ENCODE results near the gene COL18A1. TPM values are rescaled to one million over a fixed set of nuclear protein-coding genes. Genes with fewer than 3 reads are reported as not detected.
A peak's percentile ranks its signal among the peaks of the same experiment; 100 is the strongest.

COL18A1 gene
- total RNA-seq, 4 donors from 2014 or later, result 124 to 224 (median 173) TPM

DNA sequence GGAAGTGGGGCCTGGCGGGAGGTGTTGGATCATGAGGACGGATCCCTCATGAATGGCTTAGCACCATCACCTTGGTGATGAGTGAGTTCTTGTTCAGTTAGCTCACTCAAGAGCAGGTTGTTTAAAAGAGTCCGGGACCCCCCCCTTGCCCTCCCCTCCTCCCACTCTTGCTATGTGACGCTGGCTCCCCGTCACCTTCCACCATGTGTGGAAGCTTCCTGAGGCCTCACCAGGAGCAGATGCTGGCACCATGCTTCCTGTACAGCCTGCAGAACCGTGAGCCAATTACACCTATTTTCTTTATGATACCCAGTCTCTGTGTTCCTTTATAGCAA lies 140.2 kb downstream of the COL18A1 start:
- WGBS, 2 donors, result 85 to 97% methylated on average over 5 to 6 of the region's 6 CpGs
- peaks cover 0 to 17% (median 10%) of the 10 kb centered on the region in 4 donors for H3K4me1 ChIP-seq
- DNase-seq (ENCODE audit: low spot score in 2 of 2), result no peak
- TF ChIP-seq, protein P1, sequence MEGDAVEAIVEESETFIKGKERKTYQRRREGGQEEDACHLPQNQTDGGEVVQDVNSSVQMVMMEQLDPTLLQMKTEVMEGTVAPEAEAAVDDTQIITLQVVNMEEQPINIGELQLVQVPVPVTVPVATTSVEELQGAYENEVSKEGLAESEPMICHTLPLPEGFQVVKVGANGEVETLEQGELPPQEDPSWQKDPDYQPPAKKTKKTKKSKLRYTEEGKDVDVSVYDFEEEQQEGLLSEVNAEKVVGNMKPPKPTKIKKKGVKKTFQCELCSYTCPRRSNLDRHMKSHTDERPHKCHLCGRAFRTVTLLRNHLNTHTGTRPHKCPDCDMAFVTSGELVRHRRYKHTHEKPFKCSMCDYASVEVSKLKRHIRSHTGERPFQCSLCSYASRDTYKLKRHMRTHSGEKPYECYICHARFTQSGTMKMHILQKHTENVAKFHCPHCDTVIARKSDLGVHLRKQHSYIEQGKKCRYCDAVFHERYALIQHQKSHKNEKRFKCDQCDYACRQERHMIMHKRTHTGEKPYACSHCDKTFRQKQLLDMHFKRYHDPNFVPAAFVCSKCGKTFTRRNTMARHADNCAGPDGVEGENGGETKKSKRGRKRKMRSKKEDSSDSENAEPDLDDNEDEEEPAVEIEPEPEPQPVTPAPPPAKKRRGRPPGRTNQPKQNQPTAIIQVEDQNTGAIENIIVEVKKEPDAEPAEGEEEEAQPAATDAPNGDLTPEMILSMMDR (IDR thresholded peaks at IDR 0.05), result no peak
- TF ChIP-seq POLR2A (IDR thresholded peaks at IDR 0.05) (no peak), EP300 (IDR thresholded peaks at IDR 0.05) (no peak)
- H3K27me3 ChIP-seq, result no peaks in the 10 kb centered on the region
- no peak overlapping the region for H3K27ac ChIP-seq
- H3K36me3 ChIP-seq, result no peaks in the 10 kb centered on the region
- H3K4me3 ChIP-seq, result no peak overlapping the region
- no peaks in the 10 kb centered on the region for H3K9me3 ChIP-seq

DNA sequence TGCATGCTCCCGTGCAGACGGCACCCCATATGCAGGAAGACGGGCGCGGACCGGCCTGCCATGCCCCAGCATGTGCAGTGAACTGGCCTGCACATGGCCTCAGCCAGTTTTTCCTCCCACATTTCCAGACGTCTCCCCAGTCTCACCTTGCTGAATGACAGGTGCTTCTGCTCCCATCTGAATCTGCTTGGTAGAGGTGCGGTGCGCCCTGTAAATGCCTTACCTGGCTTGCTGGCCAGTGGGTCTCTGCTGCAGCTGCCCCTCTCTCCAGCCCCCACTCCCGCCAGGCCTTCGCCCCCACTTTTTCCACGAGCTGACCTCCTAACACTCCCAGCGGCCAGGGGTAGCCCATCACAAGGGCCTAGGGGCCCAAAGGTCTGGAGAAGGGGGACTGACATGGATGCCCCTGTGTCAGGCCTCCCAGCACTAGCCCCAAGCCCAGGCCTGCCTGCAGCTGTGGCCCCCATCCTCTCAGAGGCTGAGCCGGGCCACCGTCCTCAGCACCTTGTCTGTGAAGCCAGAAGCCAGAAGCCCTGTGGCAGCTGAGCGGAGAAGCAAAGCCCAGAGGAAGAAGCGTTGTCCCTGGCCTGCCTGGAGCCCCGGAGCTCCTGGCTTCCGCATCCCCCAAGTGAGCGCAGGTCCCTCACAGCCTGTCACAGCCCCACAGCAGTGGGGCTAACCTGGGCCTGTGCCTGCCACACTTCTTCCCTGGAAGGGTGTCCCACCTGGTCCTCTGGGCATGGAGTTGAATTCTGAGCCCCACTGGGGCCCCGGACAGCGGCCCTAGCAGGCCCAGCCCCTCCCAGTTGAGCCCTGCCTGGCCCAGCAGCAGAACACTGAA lies 140.9 kb downstream of the COL18A1 start:
- H3K36me3 ChIP-seq, result no peaks in the 10 kb centered on the region
- WGBS, 2 donors, result 89% methylated on average over 15 of the region's 22 CpGs
- DNase-seq (ENCODE audit: low spot score in 2 of 2), result no peak

DNA sequence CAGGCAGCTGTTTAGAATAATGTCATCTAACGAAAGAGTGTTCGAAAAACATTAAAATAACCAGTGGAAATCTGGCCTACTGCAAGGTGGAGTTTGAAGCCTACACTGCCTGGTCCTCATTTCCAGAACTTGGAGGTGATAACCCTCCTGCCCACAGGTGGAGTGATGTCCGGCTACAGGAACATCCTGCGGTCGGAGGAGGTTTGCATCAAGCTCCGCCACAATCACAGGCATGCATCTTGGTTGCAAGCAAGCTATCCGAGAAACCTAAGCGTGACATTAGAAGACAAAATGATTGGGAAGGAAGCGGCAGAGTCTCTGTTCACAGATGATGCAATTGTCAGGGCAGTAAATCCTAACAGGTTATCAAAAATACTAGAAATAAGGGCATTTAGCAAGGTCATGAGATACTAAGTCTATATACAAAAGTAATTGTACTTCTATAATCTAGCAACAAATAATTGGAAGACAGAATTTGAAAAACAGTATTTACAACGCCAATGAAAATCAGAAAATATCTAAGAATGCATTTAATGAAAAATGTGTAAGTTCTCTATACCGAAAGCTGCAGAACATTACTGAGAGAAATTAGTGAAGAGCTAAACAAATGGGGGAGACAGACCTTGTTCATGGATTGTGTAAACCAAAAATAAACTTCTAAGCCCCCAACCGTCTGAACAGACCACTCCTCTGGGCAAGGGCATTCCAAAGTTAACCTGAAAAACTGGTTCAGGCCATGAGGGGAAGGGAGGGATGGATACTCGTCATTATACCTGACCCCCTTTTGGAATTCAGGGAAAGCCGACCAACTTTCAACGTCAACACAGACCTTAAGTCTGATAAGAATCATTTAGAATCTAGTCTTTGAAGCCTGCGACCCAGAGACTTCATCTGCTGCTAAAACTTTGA lies 141.9 kb downstream of the COL18A1 start:
- DNase-seq (ENCODE audit: low spot score in 2 of 2), result no peak
- Histone ChIP-seq H3K27me3 (no peaks in the 10 kb centered on the region), H3K9me3 (no peaks in the 10 kb centered on the region), H3K36me3 (no peaks in the 10 kb centered on the region), H3K4me1 (peaks cover 0 to 19% (median 5%) of the 10 kb centered on the region in 4 donors), H3K27ac (no peak overlapping the region), H3K4me3 (no peak overlapping the region)
- TF ChIP-seq EP300 (IDR thresholded peaks at IDR 0.05), result no peak
- no peak for TF ChIP-seq POLR2A (IDR thresholded peaks at IDR 0.05)
- TF ChIP-seq, protein P1 (IDR thresholded peaks at IDR 0.05), result no peak
- WGBS, 2 donors, result 84 to 87% methylated on average over 16 of the region's 16 CpGs

More for the DNA sequence above, 140.9 kb downstream of the COL18A1 start:
- Histone ChIP-seq H3K4me3 (no peak overlapping the region), H3K27ac (no peak overlapping the region), H3K9me3 (no peaks in the 10 kb centered on the region), H3K27me3 (no peaks in the 10 kb centered on the region), H3K4me1 (peaks cover 0 to 17% (median 11%) of the 10 kb centered on the region in 4 donors)
- TF ChIP-seq EP300 (IDR thresholded peaks at IDR 0.05) (no peak), POLR2A (IDR thresholded peaks at IDR 0.05) (no peak)
- TF ChIP-seq, protein P1 (IDR thresholded peaks at IDR 0.05), result no peak

DNA sequence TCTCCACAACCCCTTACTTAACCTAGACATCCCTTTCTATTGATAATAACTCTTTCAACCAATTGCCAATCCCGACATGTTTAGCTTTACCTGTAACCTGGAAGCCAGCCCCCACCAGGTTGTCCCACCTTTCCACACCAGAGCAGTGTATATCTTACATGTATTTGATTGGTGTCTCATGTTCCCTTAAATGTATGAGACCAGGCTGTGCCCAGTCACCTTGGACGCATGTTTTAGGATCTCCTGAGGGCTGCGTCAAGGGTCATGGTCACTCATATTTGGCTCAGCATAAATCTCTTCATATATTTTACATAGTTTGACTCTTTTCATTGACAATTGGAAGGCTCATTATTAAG lies 142.6 kb downstream of the COL18A1 start:
- peak in 1 of 2 donors; percentile 5 for DNase-seq (ENCODE audit: low spot score in 2 of 2)
- no peaks in the 10 kb centered on the region for H3K9me3 ChIP-seq
- H3K27me3 ChIP-seq, result no peaks in the 10 kb centered on the region
- H3K4me1 ChIP-seq, result peaks cover 0 to 20% (median 6%) of the 10 kb centered on the region in 4 donors
- no peaks in the 10 kb centered on the region for H3K36me3 ChIP-seq
- 85 to 88% methylated on average over 3 of the region's 3 CpGs for WGBS, 2 donors
- TF ChIP-seq EP300 (IDR thresholded peaks at IDR 0.05) (no peak), POLR2A (IDR thresholded peaks at IDR 0.05) (no peak)
- TF ChIP-seq, protein P1 (IDR thresholded peaks at IDR 0.05), result no peak
- no peak overlapping the region for H3K4me3 ChIP-seq
- H3K27ac ChIP-seq, result no peak overlapping the region
